Measurements from ENCODE around the gene PROM1. TPM values are rescaled to one million over a fixed set of nuclear protein-coding genes. Genes with fewer than 3 reads are reported as not detected.

Gene PROM1
- total RNA-seq, 1 donor from 2014 or later, result 55.9 TPM

DNA sequence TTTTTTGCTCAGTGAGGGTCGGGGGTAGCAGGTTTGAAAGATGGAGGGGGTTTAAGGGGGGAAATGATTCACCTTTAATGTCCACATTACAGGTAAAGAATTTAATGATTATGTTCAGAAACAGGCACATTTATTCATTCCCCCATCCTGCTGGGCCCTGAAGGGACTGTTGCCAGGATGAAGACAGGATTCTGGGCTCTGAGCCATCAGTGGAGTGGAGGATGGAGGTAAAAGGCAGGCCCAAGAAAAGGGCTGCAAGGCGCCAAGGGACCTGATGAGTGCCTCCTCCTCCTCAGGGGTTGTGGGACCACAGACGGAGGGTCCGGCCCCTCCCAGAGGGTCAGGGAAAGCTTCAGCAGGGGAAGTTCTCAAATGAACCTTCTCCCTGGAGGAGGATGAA lies 40.4 kb upstream of the PROM1 start:
- Histone ChIP-seq H3K9me3 (ENCODE audit: low read depth) (no peaks in the 10 kb centered on the region), H3K36me3 (no peaks in the 10 kb centered on the region), H4K20me1 (ENCODE audit: low read depth) (no peaks in the 10 kb centered on the region), H3F3A (ENCODE audit: low read depth) (peaks cover 14% of the 10 kb centered on the region), H3K9ac (no peak overlapping the region), H3K4me2 (no peak overlapping the region), H3K27me3 (no peaks in the 10 kb centered on the region), H3K4me1 (peaks cover 19% of the 10 kb centered on the region), H3K4me3 (no peak overlapping the region), H3K27ac (no peak overlapping the region), H2AFZ (replicated peaks) (no peak overlapping the region), H3K79me2 (ENCODE audit: low read depth) (no peaks in the 10 kb centered on the region)
- DNase-seq (ENCODE audit: low spot score), result no peak
- Mint-ChIP-seq H3K27me3 (ENCODE audit: insufficient read depth, low read depth) (no peaks in the 10 kb centered on the region), H3K27ac (no peak overlapping the region), H3K9me3 (no peaks in the 10 kb centered on the region), H3K4me1 (peaks cover 2% of the 10 kb centered on the region), H3K4me3 (no peak overlapping the region), H3K36me3 (no peaks in the 10 kb centered on the region)
- TF ChIP-seq, protein P1, sequence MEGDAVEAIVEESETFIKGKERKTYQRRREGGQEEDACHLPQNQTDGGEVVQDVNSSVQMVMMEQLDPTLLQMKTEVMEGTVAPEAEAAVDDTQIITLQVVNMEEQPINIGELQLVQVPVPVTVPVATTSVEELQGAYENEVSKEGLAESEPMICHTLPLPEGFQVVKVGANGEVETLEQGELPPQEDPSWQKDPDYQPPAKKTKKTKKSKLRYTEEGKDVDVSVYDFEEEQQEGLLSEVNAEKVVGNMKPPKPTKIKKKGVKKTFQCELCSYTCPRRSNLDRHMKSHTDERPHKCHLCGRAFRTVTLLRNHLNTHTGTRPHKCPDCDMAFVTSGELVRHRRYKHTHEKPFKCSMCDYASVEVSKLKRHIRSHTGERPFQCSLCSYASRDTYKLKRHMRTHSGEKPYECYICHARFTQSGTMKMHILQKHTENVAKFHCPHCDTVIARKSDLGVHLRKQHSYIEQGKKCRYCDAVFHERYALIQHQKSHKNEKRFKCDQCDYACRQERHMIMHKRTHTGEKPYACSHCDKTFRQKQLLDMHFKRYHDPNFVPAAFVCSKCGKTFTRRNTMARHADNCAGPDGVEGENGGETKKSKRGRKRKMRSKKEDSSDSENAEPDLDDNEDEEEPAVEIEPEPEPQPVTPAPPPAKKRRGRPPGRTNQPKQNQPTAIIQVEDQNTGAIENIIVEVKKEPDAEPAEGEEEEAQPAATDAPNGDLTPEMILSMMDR (IDR thresholded peaks at IDR 0.05), result no peak
- TF ChIP-seq EZH2 (IDR thresholded peaks at IDR 0.05) (no peak), EZH2phosphoT487 (IDR thresholded peaks at IDR 0.05) (no peak)

- no peaks in the 10 kb centered on the region for H3K9me3 ChIP-seq (ENCODE audit: low read depth)
- H3K4me3 ChIP-seq, result no peak overlapping the region
- Mint-ChIP-seq H3K27ac (no peak overlapping the region), H3K9me3 (no peaks in the 10 kb centered on the region), H3K4me3 (no peak overlapping the region), H3K27me3 (ENCODE audit: insufficient read depth, low read depth) (no peaks in the 10 kb centered on the region), H3K36me3 (no peaks in the 10 kb centered on the region), H3K4me1 (peaks cover 2% of the 10 kb centered on the region)
- peak; percentile 49 for DNase-seq (ENCODE audit: low spot score)
- no peak overlapping the region for H2AFZ ChIP-seq (replicated peaks)
- H3K79me2 ChIP-seq (ENCODE audit: low read depth), result no peaks in the 10 kb centered on the region
- H3K27ac ChIP-seq, result peak overlapping the region; percentile 44
- peak overlapping the region; percentile 16 for H3K4me2 ChIP-seq
- no peak overlapping the region for H3K9ac ChIP-seq
- no peaks in the 10 kb centered on the region for H3K27me3 ChIP-seq
- H3F3A ChIP-seq (ENCODE audit: low read depth), result peaks cover 14% of the 10 kb centered on the region
- no peaks in the 10 kb centered on the region for H3K36me3 ChIP-seq
- peaks cover 19% of the 10 kb centered on the region for H3K4me1 ChIP-seq
- TF ChIP-seq EZH2 (IDR thresholded peaks at IDR 0.05) (no peak), EZH2phosphoT487 (IDR thresholded peaks at IDR 0.05) (no peak)
- TF ChIP-seq, protein P1 (IDR thresholded peaks at IDR 0.05), result no peak
- no peaks in the 10 kb centered on the region for H4K20me1 ChIP-seq (ENCODE audit: low read depth)
Observed at GRCh38 chr4:16123356-16124084, 39.7 kb upstream of the PROM1 start.

DNA sequence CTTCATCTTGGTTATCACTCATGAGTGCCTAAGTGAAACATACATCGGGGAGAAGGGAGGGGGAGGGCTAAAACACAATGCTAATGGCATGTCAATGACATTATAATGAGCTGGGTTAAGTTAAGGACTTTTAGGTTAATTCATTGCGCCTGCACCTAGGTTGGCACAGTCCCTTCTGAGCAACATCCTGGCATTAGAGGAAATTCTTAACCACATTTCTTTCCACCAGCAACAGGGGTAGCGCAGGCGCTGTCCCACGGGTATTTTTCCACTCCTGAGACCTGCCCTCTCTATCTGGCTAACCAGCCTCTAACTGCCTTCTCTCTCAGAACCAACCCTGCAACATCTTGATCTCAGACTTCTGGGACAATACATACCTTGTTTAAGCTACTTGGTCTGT lies 39.0 kb upstream of the PROM1 start:
- Mint-ChIP-seq H3K4me1 (peaks cover 2% of the 10 kb centered on the region), H3K27ac (no peak overlapping the region), H3K27me3 (ENCODE audit: insufficient read depth, low read depth) (no peaks in the 10 kb centered on the region), H3K9me3 (no peaks in the 10 kb centered on the region), H3K4me3 (no peak overlapping the region), H3K36me3 (no peaks in the 10 kb centered on the region)
- Histone ChIP-seq H3K27me3 (no peaks in the 10 kb centered on the region), H3K9me3 (ENCODE audit: low read depth) (no peaks in the 10 kb centered on the region), H2AFZ (replicated peaks) (no peak overlapping the region), H3K4me1 (peaks cover 19% of the 10 kb centered on the region), H3K4me2 (peak overlapping the region; percentile 16), H3F3A (ENCODE audit: low read depth) (peaks cover 14% of the 10 kb centered on the region), H3K9ac (no peak overlapping the region), H4K20me1 (ENCODE audit: low read depth) (no peaks in the 10 kb centered on the region), H3K36me3 (no peaks in the 10 kb centered on the region), H3K27ac (peak overlapping the region; percentile 44), H3K4me3 (no peak overlapping the region), H3K79me2 (ENCODE audit: low read depth) (no peaks in the 10 kb centered on the region)
- TF ChIP-seq EZH2 (IDR thresholded peaks at IDR 0.05), result no peak
- TF ChIP-seq, protein P1 (IDR thresholded peaks at IDR 0.05), result no peak
- TF ChIP-seq EZH2phosphoT487 (IDR thresholded peaks at IDR 0.05), result no peak
- DNase-seq (ENCODE audit: low spot score), result no peak

All from neural progenitor cell (in vitro differentiated cells).